ENCODE results near the gene ART5.

DNA sequence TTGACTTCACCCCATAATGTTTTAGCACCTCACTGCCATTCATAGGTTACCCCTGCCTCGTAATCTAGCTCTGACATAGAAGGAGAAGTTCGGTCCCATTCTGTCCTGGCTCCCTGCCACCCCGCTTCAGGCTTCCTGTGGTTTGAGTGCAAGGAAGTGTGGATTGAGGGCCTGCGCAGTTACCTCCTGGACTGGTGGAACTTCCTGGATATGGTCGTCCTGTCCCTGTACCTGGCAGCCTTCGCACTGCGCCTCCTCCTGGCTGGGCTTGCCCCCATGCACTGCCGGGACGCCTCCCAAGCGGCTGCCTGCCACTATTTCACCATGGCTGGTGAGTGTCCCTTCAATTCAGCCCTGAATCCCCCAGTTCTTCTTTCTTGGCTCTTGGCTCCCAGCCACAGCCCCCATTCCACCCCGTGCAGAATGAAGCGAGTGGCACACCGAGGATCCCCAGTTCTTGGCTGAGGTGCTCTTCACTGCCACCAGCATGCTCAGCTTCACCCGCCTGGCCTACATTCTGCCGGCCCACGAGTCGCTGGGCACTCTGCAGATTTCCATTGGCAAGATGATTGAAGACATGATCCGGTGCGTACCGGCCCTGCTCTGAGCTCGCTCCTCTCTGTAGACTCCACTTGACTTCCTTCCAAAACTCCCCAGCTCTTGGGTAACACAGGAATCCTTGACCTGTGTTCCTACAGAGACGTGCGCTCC lies 15.4 kb downstream of the ART5 start:
- TF ChIP-seq POLR2A (IDR thresholded peaks at IDR 0.05), result no peak
- TF ChIP-seq, protein P1, sequence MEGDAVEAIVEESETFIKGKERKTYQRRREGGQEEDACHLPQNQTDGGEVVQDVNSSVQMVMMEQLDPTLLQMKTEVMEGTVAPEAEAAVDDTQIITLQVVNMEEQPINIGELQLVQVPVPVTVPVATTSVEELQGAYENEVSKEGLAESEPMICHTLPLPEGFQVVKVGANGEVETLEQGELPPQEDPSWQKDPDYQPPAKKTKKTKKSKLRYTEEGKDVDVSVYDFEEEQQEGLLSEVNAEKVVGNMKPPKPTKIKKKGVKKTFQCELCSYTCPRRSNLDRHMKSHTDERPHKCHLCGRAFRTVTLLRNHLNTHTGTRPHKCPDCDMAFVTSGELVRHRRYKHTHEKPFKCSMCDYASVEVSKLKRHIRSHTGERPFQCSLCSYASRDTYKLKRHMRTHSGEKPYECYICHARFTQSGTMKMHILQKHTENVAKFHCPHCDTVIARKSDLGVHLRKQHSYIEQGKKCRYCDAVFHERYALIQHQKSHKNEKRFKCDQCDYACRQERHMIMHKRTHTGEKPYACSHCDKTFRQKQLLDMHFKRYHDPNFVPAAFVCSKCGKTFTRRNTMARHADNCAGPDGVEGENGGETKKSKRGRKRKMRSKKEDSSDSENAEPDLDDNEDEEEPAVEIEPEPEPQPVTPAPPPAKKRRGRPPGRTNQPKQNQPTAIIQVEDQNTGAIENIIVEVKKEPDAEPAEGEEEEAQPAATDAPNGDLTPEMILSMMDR (IDR thresholded peaks at IDR 0.05), result no peak
